ENCODE data around the gene PRELP.

DNA sequence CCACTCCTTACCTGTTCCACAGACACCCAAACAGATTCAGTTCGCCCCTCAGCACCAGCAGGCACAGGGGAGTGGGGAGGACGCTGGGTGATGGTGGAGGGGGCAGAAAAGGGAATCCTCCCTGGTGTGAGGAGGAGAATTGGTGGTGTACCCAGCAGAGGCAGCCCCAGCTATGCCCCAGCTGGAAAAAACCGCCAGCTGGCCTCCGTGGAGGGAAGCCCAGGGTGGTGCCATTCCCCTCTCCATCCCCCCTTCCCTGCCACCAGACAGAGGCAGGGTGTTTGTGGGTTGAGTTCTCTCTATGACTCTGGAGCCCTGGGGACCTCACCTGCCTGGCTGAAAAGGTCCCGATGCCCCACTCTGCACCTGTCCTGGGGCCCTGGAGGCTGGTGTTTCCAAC lies 46.2 kb downstream of the PRELP start:
- TF ChIP-seq TAF1 (IDR thresholded peaks at IDR 0.05; ENCODE audit: low read depth) (no peak), TCF12 (IDR thresholded peaks at IDR 0.05; ENCODE audit: low read depth) (no peak), EP300 (IDR thresholded peaks at IDR 0.05; ENCODE audit: borderline replicate concordance) (no peak), YY1 (IDR thresholded peaks at IDR 0.05; ENCODE audit: low read depth) (no peak), FOXM1 (IDR thresholded peaks at IDR 0.05; ENCODE audit: borderline replicate concordance, low read depth) (no peak), CEBPB (IDR thresholded peaks at IDR 0.05) (no peak), RAD21 (IDR thresholded peaks at IDR 0.05; ENCODE audit: low read depth) (no peak), CREB1 (IDR thresholded peaks at IDR 0.05; ENCODE audit: low read depth) (no peak)

Data from Ishikawa (cell line).